H1 (cell line): ENCODE results near the gene NFKBIE. TPM values are rescaled to one million over a fixed set of nuclear protein-coding genes. Genes with fewer than 3 reads are reported as not detected.

Experiments
- ATF2 ChIP-seq: IDR thresholded peaks from 2 replicates; pipeline ENCODE4 v1.6.1; 2012; ENCODE audit warnings: low read length, inconsistent platforms
- CTCF ChIP-seq, 3 experiments: IDR thresholded peaks; 1 replicate in 2 of 3; 2 replicates in 1 of 3; pipeline versions ENCODE4 v1.5.1 to v1.6.1; 2011; ENCODE audit warnings: low read length in 3 of 3, mild to moderate bottlenecking in 3 of 3, inconsistent platforms in 2 of 3, low read depth in 1 of 3, moderate library complexity in 1 of 3; ENCODE audit not compliant: insufficient read depth in 1 of 3; ENCODE audit errors: control extremely low read depth in 1 of 3
- GABPA ChIP-seq: IDR thresholded peaks from 2 replicates; pipeline ENCODE4 v1.6.1; 2011; ENCODE audit warnings: mild to moderate bottlenecking, low read length, moderate library complexity, borderline replicate concordance; ENCODE audit not compliant: insufficient read depth
- polyA plus RNA-seq, 7 experiments: library from polyadenylated mRNA; depleted of rRNA in 3 of 7; stranded (reverse) in 5 of 7; unstranded in 2 of 7; fragments of >200 nt in 5 of 7; fragments of 200-250 nt in 2 of 7; gene quantifications; 1 replicate in 5 of 7; 2 replicates in 1 of 7; 4 replicates in 1 of 7; pipeline versions ENCODE4 v1.2.1 to v1.2.3, GENCODE V29; 2011 to 2013; ENCODE audit warnings: missing spikeins in 2 of 7, mixed read lengths in 2 of 7
- total RNA-seq: library from RNA; stranded (reverse); fragmentation: NEBNext Ultra II Directional; extraction: Animal tissue kit (Norgen Biotek cat#: 25700); gene quantifications from 2 replicates; pipeline ENCODE4 v1.2.1, GENCODE V29; 2021

The NFKBIE gene
- total and polyA plus RNA-seq, 2 of the 8 experiments (the other 6 are each of a cell fraction or from before 2014, with no cell fraction given), result 13.5 to 19.2 TPM

GRCh38 chr6:44278315-44278714 is 13.0 kb upstream of the NFKBIE start (continued):
- TF ChIP-seq ATF2, result no peak
- no peak for TF ChIP-seq GABPA
- no peak for TF ChIP-seq CTCF (IDR thresholded peaks at IDR 0.05; ENCODE audit: control extremely low read depth in 1 of 3, insufficient read depth in 1 of 3, low read depth in 1 of 3, low read length in 3 of 3)
